NK-92 (cell line): Measurements from ENCODE around the gene CHRNE.

Source experiments
- DNase-seq: peaks from one replicate; lab custom pipeline; 2025; ENCODE audit not compliant: unreplicated experiment; lab: John Stamatoyannopoulos, UW

CHRNE gene

DNA sequence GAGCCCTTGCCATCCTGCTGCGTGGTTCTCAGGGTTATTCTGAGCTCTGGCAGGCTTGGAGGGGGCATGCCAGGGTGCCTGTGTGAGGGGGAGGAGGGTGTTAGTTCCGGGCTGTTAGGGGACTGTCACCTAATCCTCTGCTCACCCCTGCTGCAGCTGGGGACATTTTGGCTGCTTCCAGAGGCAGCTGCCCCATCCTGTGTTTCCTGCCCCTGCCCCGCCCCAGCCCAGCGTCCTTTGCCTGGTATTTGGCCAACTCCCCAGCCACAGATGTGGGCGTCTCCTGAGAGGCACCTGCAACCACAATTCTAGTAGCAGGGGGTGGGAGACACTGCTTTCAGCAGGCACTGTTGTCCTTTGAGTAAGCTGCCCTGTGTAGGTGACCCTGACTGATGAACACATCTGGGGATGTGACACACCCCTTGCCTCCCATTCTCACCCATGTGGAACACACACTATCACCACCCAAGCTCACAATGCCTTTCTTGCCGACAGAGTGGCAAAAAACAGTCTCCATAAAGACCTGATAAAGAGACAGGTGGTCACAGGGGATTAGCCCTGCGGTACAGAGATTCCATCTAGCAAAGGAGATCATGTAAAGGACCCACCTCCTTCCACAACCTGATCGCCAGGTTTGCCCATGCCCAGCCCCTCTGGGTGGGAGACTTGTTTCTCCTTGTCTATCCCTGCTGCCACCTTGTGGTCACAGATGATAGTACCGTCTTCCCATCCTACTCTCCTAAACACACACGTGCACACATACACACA is at the start of gene CHRNE:
Gene CHRNE, minus strand, starts transcription at position 48 of the 768 bp plus-strand sequence. Its CDS starts 35 bp downstream, at position 13.
- DNase-seq: no peak

DNA sequence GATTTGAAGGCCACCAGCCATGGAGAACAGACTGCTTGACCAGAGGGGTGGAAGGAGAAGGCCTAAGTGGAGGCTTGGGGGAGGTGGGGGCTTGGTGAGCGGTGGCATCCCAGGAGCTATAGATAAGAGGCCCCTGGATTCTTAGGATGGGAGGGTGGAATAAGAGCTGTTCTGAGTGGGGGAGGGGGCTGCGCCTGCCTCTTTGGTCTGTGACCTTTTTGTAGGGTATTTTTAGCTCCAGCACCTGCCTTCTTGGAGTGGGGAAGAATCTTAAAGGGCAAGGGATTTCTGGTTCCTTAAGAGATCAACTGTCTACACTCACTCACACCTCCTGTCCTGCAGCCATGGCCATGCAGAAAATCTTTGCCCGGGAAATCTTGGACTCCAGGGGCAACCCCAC is 48.6 kb upstream of the CHRNE start:
- DNase-seq: no peak

DNA sequence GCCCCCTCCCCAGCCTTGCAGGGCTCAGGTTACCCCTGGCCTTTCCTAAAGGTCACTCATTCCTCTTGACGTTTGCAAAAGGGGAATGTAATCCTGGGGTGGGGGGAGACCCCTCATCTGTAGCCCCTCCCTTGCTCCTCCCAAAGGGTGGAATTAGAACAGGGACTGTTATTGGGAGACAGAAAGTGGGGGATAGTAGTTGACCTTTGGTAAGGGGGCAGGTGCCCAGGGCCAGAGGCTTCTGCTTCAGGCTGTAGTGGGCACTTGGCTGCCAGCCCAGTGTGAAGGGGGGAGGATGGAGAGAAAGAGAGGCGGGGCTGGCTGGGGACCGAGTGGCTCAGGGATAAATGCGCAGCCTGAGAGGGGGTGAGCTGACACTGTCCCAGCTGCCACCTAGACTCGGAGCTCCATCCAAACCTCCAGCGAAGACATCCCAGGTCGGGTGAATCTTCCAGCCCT is 47.9 kb upstream of the CHRNE start, which contains the start of gene ENO3:
Gene ENO3, plus strand, starts transcription at position 374 of the 459 bp plus-strand sequence. CDS start 711 bp downstream, outside the sequence.
- DNase-seq: no peak

DNA sequence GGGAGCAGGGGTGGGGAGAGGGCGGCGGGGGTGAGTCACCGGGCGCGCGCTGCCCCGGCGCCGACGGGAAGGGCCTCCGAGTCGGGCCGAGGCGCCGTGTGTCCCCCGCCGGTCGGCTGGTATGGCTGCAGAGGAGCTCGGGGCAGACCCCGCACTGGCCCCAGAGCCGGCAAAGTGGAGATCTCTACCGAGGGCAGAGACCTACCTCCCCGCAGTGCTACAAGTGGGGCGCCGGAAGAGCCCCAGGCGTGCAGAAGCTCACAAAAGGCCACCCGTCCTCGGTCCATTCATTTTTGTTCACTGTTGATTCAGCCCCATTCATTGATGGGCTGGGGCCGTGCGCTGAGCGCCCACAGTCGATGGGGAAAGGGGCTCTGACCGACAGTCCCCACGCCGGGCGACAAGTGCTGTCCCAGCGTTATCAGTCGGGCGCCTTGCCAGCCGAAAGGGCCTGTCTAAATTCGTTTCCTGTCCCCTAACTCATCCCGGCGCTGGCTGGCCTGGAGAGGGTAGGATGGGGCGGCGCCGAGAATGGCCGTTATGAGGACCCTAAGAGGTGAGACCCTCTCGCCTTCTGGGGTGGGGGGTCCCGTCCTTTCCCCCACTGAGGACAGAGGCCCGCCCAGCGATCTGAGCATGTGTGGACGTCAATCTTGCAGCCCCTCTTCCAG is 47.3 kb upstream of the CHRNE start:
- no peak for DNase-seq

DNA sequence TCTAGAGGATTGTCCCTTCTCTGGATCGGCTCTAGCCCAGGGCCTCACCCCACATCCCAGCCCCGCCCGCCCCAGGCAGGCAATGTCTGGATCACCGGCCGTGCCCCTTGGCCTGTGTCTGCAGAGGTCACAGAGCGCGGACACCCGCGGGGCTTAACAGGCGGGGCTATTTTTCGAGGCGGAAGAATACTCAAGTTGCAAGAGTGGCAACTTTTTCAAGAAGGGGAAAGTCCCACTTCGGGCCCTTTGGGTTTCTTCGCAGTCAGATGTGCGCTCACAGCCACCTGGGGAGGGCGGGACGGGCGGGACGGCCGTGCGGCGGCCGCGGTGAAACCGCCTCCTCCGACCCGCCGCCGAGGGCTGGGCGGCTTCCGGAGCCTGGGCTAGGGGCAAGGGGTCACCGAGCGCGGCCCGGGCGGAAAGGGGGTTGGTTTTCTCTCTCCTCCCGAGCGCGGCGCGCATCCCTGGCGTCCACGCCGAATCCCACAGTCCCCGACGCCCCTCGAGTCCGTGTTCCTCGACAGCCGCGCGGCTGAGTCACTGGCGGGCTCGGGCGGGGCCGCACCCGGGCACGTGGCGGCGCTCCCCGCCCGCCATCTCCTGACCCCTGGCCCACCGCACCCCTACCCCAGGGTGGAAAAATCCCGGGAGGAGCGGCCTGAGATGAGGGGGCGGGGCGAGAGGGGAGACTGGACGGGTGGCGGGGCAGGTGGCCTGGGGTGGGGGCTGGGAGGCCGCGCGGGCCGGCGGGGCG is 46.6 kb upstream of the CHRNE start:
- DNase-seq: no peak

DNA sequence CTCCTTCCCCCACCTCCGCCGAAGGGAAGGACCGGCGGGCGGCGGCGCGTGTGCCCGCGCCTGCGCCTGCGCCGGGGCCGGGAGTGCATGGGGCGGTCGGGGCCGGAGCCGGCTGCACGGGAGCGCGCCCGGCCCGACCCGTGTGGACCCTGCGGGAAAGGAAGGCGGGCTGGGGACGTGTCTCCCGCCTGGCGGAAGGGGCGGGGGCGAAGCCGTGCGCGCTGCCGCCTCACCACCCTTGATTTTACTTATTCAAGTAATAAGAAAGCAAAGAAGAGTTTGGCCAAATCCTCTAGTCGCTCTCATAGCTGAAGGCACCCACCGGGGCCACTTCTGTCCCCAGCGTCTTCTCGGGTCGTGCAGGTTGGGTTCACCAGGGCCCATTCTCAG is 46.0 kb upstream of the CHRNE start:
- no peak for DNase-seq

DNA sequence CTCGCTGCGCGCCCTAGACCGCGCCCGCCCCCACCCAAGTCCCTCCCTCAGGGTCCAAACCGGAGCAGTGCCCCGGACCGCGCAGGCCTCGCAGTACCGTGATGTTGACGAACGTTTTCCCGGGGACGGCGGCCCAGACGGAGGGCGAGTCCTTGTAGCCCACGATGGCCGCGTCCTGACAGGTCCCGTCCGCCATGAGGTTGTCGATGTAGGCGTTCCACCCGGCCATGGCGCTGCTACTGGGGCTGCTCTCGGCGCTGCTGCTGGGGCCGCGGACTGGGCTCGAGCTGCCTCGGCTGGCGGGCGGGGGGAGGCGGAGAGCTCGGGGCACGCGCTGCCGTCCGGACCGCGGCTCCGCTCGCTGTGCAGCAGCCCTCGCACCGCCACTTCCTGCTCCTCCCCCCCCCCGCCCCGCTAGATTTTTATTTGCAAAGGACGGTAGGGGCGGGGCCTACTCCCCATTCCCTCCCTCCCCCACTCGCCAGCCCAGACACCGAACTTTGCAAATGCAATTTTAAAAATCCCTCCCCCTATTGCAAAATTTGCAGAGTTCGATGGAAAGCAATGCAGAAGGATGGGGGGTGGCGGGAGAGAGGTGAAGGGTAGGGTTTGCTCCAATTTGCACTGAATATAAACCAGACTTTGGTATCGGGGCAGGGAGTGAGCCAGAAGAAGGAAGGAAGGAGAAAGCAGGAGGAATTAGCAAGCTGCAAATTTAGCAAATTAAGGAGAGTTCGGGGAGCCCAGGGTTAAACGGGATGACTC is 45.5 kb upstream of the CHRNE start, which contains the start of gene PFN1:
Gene PFN1, minus strand, starts transcription at position 365 of the 765 bp plus-strand sequence. Its CDS starts 136 bp downstream, at position 229.
- peak; percentile 59 for DNase-seq

DNA sequence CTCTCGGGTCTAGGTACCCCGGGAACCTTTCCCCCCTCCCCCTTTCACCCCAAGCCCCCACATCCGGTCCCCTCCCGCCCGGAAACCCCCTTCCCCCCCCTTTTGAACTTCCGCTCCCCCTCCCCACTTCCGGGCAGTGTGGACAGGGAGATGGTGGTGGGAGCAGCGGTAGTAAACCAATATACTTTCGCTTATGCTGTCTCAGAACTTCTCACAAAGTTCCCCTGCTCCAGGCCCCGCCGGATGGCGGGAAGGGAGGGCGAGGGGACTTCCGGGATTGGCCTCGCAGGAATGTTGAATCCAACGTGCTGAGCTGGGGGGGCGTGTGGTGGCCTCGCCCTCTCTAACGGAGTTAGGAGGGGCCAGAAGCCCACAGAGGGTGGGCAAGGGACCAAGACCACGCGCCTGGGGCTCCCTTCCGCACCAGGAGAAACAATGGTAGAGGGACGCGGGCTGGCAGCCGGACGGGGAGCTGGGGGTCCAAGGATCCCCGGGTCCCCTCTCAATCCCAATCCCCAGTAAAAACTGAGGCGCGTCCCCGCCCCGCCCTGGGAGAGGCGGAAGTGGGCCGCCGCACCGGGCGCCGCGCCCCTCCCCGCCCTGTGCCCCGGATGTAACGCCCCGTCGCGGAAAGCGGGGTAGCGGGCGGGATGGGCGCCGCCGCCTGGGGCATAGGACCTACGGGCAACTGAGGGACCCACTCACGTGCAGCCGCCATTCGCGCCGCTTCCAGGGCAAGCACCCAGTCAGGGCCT is 44.7 kb upstream of the CHRNE start:
- no peak for DNase-seq

DNA sequence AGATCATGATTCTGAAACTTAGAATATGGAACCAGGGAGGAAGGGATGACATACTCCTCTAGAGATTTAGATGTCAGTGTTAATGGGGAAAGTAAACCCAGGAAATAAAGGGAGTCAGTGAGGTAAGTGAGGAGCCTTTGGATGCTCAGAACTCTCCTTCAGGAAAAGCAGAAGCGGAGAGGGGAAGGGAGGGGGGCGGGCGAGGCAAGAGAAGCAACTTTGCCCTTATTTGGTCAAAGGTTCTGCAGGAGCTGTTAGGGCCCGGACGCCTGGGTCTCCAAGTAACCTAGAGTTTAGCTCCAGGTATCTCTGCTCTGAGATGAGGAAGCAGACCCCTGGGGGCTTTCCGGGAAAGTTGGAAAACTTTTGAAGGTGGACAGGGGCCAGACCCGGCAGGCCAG is 44.1 kb upstream of the CHRNE start:
- DNase-seq: no peak

DNA sequence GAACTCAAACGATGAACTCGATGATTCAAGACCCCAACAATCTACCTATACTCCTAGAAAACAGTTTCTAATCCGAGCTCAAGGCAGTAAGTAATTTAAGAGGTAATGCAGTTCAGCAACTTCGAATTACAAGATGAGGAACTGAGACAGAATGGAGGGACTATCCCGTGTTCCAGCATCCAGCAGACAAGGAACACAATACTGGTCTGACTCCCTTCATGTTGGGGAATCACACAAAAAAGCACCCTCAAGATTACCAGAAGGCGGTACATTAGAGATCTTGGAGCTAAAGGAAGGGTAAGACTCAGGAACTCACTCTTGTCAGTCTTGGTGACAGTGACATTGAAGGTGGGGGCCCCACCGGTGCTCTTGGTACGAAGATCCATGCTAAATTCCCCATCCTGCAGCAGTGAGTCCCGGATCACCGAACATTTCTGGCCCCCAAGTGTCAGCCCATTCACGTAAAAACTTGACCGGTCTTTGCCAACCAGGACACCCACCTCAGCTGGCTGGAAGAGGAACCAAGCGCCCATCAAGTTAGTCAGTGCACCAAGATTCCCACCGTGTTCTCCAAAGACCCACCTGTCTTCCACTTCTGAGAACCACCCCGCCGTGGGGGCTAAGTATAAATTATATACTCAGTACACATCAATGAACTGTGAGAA is 43.5 kb upstream of the CHRNE start:
- no peak for DNase-seq

DNA sequence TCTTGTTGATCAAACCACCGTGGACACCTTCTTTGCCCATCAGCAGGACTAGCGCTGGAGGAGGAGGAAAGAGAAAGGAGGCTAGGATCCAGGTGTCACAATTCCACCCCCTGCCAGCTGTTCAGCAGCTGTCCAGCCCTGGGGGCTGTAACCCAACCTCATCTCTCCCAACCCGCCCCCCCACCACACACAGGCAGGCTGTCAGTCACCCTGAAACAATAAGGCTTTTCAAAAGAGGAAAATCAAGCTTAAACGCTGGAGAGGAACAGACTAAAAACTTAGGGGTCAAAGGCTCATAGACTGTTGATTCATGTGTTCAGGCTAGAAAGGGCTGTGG is 43.0 kb upstream of the CHRNE start:
- DNase-seq: no peak

DNA sequence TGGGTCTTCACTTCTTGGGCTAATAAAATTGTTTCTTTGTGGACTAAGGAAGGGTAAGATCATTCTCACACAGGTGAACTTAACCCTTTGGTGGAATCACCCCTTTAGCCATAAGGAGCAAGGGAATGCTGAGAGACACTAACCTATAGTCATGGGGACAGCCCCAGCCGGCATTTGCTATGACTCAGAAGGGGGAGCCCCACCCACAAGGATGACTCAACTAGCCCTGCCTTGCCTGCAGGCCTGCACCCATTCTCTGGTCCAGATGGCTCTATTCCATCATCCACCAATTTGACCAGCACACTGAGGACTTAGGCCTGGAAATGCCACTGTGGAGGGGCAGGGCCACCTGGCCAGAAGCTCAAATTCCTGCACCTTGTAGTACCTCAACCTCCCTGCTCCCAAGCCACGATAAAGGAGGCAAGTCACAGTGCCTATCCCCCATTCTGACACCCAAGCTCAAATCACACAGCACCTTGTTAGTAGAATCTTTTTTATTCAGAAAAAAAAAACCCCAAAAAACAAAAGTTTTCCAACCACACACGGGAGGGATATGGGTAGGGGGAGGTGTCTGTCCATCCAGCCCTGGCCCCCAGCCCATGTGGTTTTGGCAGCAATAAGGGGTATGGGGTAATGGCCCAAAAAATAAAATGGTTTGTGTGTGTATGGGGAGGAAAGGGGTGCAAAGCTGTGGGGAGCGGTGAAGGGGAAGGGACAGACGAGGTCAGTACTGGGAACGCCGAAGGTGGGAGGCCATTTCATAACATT is 42.5 kb upstream of the CHRNE start:
- DNase-seq: no peak

DNA sequence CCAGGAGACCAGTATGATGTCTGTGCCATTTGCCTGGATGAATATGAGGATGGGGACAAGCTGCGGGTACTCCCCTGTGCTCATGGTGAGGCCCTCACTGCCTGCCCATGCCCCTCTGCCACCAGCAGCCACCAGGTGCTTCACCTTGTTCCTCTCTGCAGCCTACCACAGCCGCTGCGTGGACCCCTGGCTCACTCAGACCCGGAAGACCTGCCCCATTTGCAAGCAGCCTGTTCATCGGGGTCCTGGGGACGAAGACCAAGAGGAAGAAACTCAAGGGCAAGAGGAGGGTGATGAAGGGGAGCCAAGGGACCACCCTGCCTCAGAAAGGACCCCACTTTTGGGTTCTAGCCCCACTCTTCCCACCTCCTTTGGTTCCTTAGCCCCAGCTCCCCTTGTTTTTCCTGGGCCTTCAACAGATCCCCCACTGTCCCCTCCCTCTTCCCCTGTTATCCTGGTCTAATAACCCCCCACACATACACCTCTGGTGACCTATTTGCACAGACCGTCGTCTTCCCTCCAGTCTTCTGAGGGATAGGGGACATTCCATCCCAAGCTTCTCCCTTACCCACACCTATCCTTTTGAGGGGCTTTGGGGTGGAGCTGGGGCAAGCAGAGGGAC is 41.8 kb upstream of the CHRNE start:
- no peak for DNase-seq

DNA sequence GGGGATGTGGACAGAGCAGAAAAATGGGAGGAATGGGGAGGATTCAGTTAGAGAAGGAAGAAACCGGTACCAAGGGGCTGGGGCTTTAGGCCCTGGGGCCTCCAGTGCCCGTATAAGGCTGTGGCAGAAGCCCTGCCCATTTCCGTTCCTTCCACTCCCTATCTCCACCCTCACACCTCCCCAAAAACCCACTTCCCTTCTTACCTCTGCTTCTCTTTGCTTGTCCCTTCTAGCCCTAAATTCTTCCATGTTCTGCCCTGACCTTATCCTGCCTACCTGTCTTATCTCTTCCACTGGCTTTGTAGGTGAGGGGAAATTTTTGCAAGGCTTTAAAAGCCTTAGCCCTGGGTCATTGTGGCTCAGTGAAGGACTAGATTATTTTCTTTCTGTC is 41.3 kb upstream of the CHRNE start:
- DNase-seq: no peak

DNA sequence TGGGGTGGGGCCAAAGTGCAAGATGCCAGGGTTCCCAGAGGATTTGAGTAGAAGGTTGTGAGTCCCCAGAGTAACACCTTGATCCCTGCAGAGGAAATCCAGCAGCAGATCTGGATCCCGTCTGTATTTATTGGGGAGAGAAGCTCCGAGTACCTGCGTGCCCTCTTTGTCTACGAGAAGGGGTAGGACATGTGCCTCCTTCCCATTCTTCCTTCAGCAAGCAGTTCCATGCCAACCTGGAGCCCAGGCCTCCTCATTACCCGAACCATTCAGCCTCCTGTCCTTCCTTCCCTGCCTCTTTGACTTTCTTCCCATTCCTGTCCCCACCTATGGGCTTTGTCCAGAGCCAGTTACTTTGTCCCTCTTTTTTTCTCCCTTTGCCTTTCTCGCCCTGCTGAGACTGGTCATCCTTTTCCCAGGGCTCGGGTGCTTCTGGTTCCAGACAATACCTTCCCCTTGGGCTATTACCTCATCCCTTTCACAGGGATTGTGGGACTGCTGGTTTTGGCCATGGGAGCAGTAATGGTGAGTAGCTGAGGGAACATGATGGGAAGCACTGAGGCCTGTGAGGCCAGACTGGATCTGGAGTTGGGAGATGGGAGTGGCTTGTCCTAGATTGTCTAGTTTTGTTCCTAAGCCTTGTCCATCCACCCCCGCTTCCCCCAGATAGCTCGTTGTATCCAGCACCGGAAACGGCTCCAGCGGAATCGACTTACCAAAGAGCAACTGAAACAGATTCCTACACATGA is 40.0 kb upstream of the CHRNE start:
- DNase-seq: no peak

DNA sequence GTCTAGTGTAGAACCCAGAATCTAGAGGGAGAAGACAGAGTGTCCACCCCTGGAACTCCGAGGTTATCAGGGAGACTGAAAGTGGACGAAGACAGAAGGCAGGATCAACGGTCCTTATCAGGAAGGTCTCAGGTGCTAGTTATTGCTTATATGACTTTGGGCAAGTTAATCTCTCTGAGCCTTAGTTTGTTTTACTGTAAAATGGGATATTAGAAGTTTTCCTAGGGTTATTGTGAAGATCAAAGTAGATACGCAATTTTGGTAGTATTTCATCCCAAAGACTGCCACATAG is 38.4 kb upstream of the CHRNE start:
- DNase-seq: no peak

DNA sequence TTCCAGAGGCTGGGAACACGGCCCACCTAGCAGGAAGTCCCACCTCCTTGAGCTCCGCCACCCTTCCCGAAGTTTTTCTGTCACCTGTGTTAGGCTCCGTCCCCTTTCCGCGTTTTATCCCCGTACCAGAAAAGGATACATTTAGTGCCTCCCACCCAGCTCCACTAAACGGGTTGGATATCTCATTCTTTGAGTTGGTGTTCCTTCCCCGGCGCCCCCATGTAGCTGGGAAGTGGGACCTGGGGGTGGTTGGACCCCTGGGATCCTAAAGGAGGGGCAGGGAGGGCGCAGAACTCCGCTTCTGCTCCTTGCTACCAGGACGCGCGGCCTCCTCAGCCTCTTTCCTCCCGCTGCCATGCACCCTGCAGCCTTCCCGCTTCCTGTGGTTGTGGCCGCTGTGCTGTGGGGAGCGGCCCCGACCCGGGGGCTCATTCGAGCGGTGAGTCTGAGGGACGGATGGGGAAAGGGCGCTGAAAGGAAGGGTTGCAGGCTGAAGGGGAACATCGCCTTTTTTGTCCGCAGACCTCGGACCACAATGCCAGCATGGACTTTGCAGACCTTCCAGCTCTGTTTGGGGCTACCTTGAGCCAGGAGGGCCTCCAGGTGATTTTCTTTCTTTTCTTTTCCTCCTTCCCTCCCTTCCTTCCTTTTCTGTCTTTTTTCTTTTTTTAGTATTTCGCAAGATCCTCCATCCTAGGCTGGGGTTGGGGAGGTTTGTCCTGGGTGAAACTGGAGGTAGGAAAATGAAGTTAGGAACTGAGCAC is 37.8 kb upstream of the CHRNE start:
- no peak for DNase-seq
